HT1080 (cell line): ENCODE data around the gene TNFAIP8. TPM values are rescaled to one million over a fixed set of nuclear protein-coding genes. Genes with fewer than 3 reads are reported as not detected.

Source experiments
- DNase-seq: peaks from one replicate; pipeline ENCODE4 v3.0.0-alpha.2; 2015; ENCODE audit warnings: low read depth
- total RNA-seq: library from RNA; depleted of rRNA; stranded (reverse); fragments of >200 nt; shearing (Covaris generic); gene quantifications from 2 replicates; pipeline ENCODE4 v1.2.3, GENCODE V29; 2014

TNFAIP8 gene
- total RNA-seq, 1 experiment from 2014 or later: 26.7 TPM

DNA sequence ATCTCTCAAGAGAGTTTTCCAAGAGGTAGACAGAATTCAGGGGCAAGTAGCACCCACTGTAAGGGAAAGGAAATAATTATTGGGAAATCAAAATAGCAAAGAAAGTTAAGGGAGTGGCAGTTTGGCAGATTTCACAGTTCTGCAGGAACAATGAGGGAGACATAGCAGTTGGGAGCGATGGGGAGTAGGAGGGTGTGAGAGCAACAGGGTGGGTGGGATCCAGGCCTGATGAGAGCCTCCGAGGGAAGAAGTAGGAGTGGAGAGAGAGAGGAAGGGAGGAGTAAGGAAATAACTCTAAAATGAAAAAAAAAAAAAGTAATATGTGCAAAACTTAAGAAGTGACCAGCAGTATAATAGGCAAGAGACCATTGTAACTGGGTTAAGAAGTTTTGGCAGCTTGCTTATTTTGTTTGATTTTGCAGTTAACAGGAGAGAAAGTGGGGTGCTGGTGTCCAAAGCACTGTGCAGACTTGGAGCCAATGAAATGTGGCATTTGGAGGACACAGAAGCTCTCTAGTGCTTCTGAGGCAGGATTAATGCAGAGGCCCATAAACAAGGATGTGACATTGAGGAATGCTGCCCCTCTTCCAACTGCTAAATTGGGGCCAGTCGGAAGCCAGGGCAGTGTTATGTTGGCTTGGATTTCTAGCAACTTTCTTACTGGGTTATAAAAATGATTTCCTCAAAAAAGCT is 10.2 kb downstream of the TNFAIP8 start:
- DNase-seq: no peak

GRCh38 chr5:119366540-119366881 is 10.7 kb downstream of the TNFAIP8 start:
- DNase-seq: no peak

GRCh38 chr5:119367502-119368237 is 11.9 kb downstream of the TNFAIP8 start:
- peak; percentile 64 for DNase-seq

DNA sequence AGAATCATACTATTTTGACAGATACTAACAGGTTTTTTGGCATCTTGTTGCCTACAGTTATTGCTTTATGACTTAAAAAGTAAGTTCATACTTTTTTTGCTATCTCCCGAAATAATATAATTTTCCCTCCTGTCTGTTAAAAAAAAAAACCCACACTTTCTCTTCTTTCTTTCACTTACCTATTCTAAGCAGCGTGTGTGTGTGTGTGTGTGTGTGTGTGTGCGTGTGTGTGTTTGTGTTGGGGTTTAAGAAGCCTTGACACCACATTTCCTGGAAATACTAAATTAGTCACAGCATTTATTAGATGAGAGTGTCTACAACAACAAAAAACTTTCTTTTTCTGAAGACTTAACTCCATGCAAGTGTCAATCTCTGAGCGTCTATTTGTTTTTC is 12.4 kb downstream of the TNFAIP8 start:
- DNase-seq: no peak

DNA sequence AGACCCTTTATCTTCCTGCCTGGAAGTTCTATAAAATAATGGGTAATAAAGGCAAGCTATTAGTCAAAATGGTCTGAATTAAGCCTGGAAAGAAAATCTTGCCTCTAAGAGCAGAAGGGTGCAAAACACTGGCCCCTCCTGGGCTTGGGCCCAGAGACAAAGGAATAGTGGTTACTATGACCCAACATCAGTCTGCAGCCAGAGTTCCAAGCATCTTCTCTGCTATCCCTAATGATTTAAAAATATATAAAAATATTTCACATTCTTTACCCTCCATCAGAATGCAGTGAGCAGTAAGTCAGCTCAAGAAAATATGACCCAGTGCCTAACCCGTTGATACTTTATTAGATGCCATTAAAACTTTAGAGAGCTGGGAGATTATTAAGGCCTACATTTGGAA is 14.7 kb downstream of the TNFAIP8 start:
- no peak for DNase-seq

DNA sequence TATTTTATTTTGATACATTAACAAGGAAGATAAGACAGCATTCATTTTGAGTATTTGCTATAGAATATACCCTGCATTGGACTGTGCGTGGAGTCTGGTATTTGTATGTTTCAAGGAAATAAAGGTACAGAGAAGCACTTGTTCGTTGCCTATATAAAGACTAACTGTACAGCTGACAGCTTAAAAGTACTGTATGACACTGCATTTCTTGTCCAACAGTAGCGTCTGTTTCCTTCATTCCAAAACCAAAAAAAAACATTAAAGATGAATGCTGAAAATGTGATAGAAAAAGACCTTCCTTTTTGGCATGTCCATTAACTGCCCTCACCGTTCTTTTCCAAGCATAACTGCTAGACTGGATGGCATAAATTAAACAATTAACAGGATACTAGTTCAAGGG is 15.3 kb downstream of the TNFAIP8 start:
- DNase-seq: no peak

GRCh38 chr5:119373449-119373858 is 17.6 kb downstream of the TNFAIP8 start:
- DNase-seq: no peak

DNA sequence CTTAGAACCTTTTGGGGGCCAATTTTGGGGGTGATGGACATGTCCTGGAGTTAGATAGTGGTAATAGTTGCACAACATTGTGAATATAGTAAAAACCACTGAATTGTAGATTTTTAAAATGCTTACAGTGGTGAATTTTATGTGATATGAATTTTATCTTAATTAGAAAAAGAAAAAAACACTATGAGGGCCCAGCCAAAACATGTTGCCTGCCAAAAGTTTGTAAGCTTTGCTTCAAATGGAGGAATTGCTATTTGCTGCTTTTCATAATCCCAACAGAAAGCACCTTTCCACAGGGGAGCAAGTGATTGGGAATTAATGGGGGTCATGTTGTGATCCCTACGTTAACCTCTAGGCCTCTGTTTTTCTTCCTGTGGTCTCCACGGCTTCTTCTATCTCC is 19.1 kb downstream of the TNFAIP8 start:
- DNase-seq: no peak

GRCh38 chr5:119377066-119377465 is 21.2 kb downstream of the TNFAIP8 start:
- DNase-seq: no peak

- no peak for DNase-seq
Observed at GRCh38 chr5:119378075-119378700, 22.4 kb downstream of the TNFAIP8 start.

GRCh38 chr5:119379096-119379495 is 23.3 kb downstream of the TNFAIP8 start:
- DNase-seq: no peak

DNA sequence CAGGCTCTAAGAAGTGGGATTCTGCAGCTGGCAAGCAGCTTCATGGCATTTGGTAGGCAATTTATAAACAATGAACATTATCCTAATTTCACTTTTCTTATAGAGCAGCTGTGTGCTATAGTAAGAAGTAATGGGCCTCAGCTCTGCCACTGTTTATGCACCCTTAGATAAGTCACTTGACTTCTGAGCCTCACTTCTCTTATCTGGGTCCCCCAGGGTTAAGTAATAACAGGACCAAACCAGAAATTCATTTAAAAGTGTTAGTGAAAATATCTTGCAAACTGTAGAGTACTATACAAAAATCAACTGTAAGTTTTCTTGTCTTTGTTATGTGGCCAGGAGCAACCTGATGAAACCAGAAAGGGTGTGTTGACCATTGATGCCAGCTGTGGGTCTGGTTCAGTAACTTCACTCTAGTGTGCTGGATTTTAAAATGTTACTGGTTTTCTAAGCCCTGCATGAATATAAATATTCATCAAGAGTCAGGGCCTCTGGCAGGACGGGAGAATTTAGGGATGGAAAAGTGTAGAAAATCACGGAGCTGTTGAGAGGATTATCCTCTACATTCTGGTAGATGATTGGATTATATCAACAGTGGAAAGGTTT is 24.2 kb downstream of the TNFAIP8 start:
- no peak for DNase-seq

- no peak for DNase-seq
Observed at GRCh38 chr5:119382169-119382568, 26.4 kb downstream of the TNFAIP8 start.

DNA sequence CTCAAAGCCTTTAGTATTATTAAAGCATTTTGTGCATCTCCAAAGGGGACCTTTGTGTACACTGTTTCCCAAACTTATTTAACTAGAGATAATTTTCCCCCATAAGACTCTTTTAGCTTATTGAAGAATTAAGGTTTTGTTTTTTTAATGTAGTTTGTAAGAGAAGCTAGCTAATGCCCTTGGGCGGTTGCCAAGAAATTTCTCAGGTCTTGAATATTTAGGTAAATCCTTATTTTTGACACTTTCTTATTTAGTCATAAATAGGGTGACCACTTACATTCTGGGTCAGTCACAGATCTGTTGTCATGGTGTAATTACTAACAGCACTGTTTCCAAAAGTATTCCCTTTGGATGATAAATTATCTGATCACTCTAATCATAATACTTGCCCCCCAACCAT is 27.2 kb downstream of the TNFAIP8 start:
- DNase-seq: no peak

DNA sequence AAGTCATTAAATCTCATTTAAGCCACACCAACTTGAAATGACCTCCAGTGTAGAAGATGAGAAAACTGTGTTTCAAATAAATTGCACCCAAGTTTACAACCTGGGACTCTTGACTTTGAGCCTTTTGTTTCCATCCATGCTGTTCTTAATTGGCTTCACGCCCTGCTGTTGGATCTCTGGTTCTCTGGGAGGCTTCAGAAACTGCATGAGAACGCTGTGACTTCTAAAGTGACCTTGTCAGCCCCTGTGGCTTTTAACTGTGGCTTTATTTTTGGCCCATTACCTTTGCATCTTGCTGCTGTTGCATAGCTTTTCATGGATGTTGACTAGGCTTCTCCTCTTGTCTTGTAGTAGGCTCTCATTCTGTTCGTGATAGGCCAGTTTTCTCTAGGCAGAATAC is 29.3 kb downstream of the TNFAIP8 start:
- DNase-seq: no peak

- DNase-seq: no peak
Observed at GRCh38 chr5:119385536-119386128, 29.8 kb downstream of the TNFAIP8 start.

GRCh38 chr5:119386596-119387344 is 31.0 kb downstream of the TNFAIP8 start:
- DNase-seq: no peak

- DNase-seq: no peak
Observed at GRCh38 chr5:119387945-119388618, 32.3 kb downstream of the TNFAIP8 start.

GRCh38 chr5:119388619-119389190 is 32.9 kb downstream of the TNFAIP8 start:
- no peak for DNase-seq
